HG03196 (cell line): ENCODE results near the gene PRKCB.
"Not testable (repeated sequence)": the region's sequence is repeated elsewhere in the genome, so short reads cannot be mapped to it uniquely, and the experiment has no call there.

Experiments
- ATAC-seq: cut with Tn5 transposase; IDR thresholded peaks from one replicate; pipeline ENCODE4 v1.9.1; 2021; ENCODE audit not compliant: unreplicated experiment

PRKCB gene

GRCh38 chr16:23901178-23902033, 65.6 kb downstream of the PRKCB start:
- no peak for ATAC-seq

- ATAC-seq, result no peak
Measured at GRCh38 chr16:23902034-23902747, 66.4 kb downstream of the PRKCB start.

- no peak for ATAC-seq
Measured at GRCh38 chr16:23902748-23903414, 67.1 kb downstream of the PRKCB start.

GRCh38 chr16:23905027-23905426, 69.2 kb downstream of the PRKCB start:
- no peak for ATAC-seq

GRCh38 chr16:23907457-23907902, 71.7 kb downstream of the PRKCB start:
- ATAC-seq, result no peak

GRCh38 chr16:23907903-23908302, 72.1 kb downstream of the PRKCB start:
- ATAC-seq, result no peak

GRCh38 chr16:23908790-23909189, 73.0 kb downstream of the PRKCB start:
- ATAC-seq, result no peak

GRCh38 chr16:23909792-23910418, 74.1 kb downstream of the PRKCB start:
- ATAC-seq, result no peak

GRCh38 chr16:23914946-23915530, 79.3 kb downstream of the PRKCB start:
- ATAC-seq, result no peak

- ATAC-seq, result not testable (repeated sequence)
Measured at GRCh38 chr16:23916552-23916951, 80.8 kb downstream of the PRKCB start.

GRCh38 chr16:23917621-23918020, 81.8 kb downstream of the PRKCB start:
- no peak for ATAC-seq

- ATAC-seq, result no peak
Measured at GRCh38 chr16:23920446-23920845, 84.7 kb downstream of the PRKCB start.

GRCh38 chr16:23920899-23921298, 85.1 kb downstream of the PRKCB start:
- no peak for ATAC-seq

GRCh38 chr16:23922406-23922805, 86.6 kb downstream of the PRKCB start:
- no peak for ATAC-seq

GRCh38 chr16:23924128-23924527, 88.3 kb downstream of the PRKCB start:
- ATAC-seq, result no peak

GRCh38 chr16:23927796-23928195, 92.0 kb downstream of the PRKCB start:
- no peak for ATAC-seq

GRCh38 chr16:23929237-23929636, 93.5 kb downstream of the PRKCB start:
- no peak for ATAC-seq

GRCh38 chr16:23929856-23930255, 94.1 kb downstream of the PRKCB start:
- ATAC-seq, result no peak

GRCh38 chr16:23930791-23931190, 95.0 kb downstream of the PRKCB start:
- ATAC-seq, result no peak

GRCh38 chr16:23931199-23931598, 95.4 kb downstream of the PRKCB start:
- no peak for ATAC-seq

GRCh38 chr16:23933650-23934049, 97.9 kb downstream of the PRKCB start:
- not testable (repeated sequence) for ATAC-seq
